Ishikawa (cell line): ENCODE data around the gene LCA5L.

Source experiments
- CEBPB ChIP-seq: IDR thresholded peaks from 2 replicates; pipeline ENCODE4 v1.6.1; 2012
- CREB1 ChIP-seq: IDR thresholded peaks from 2 replicates; pipeline ENCODE4 v1.6.1; 2012; ENCODE audit warnings: low read depth
- EGR1 ChIP-seq: IDR thresholded peaks from 2 replicates; pipeline ENCODE4 v1.6.1; 2012
- EP300 ChIP-seq: IDR thresholded peaks from 2 replicates; pipeline ENCODE4 v1.6.1; 2012; ENCODE audit warnings: borderline replicate concordance
- FOXM1 ChIP-seq: IDR thresholded peaks from 2 replicates; pipeline ENCODE4 v1.6.1; 2012; ENCODE audit warnings: low read depth, borderline replicate concordance
- MAX ChIP-seq: IDR thresholded peaks from 2 replicates; pipeline ENCODE4 v1.6.1; 2012
- NFIC ChIP-seq: IDR thresholded peaks from 2 replicates; pipeline ENCODE4 v1.6.1; 2012
- RAD21 ChIP-seq: IDR thresholded peaks from 2 replicates; pipeline ENCODE4 v1.6.1; 2012; ENCODE audit warnings: low read depth
- TAF1 ChIP-seq: IDR thresholded peaks from 2 replicates; pipeline ENCODE4 v1.6.1; 2012; ENCODE audit warnings: low read depth, mild to moderate bottlenecking
- TCF12 ChIP-seq: IDR thresholded peaks from 2 replicates; pipeline ENCODE4 v1.6.1; 2012; ENCODE audit warnings: low read depth
- TEAD4 ChIP-seq: IDR thresholded peaks from 2 replicates; pipeline ENCODE4 v1.6.1; 2012
- YY1 ChIP-seq: IDR thresholded peaks from 2 replicates; pipeline ENCODE4 v1.6.1; 2012; ENCODE audit warnings: low read depth
- ZBTB7A ChIP-seq: IDR thresholded peaks from 2 replicates; pipeline ENCODE4 v1.6.1; 2012; ENCODE audit warnings: low read depth
- TF ChIP-seq, protein P1 (sequence below): IDR thresholded peaks from 2 replicates; pipeline ENCODE4 v1.6.1; 2012; ENCODE audit warnings: low read depth, mild to moderate bottlenecking
- TF ChIP-seq, protein P2 (sequence below): IDR thresholded peaks from 2 replicates; pipeline ENCODE4 v1.6.1; 2012

LCA5L gene

GRCh38 chr21:39359382-39359781 is 86.2 kb downstream of the LCA5L start:
- TF ChIP-seq EGR1 (no peak), TAF1 (no peak), EP300 (no peak), MAX (no peak), TEAD4 (no peak), TCF12 (no peak), NFIC (no peak), CEBPB (no peak), YY1 (no peak), RAD21 (no peak), ZBTB7A (no peak), CREB1 (no peak), FOXM1 (no peak)
- TF ChIP-seq, protein P1, sequence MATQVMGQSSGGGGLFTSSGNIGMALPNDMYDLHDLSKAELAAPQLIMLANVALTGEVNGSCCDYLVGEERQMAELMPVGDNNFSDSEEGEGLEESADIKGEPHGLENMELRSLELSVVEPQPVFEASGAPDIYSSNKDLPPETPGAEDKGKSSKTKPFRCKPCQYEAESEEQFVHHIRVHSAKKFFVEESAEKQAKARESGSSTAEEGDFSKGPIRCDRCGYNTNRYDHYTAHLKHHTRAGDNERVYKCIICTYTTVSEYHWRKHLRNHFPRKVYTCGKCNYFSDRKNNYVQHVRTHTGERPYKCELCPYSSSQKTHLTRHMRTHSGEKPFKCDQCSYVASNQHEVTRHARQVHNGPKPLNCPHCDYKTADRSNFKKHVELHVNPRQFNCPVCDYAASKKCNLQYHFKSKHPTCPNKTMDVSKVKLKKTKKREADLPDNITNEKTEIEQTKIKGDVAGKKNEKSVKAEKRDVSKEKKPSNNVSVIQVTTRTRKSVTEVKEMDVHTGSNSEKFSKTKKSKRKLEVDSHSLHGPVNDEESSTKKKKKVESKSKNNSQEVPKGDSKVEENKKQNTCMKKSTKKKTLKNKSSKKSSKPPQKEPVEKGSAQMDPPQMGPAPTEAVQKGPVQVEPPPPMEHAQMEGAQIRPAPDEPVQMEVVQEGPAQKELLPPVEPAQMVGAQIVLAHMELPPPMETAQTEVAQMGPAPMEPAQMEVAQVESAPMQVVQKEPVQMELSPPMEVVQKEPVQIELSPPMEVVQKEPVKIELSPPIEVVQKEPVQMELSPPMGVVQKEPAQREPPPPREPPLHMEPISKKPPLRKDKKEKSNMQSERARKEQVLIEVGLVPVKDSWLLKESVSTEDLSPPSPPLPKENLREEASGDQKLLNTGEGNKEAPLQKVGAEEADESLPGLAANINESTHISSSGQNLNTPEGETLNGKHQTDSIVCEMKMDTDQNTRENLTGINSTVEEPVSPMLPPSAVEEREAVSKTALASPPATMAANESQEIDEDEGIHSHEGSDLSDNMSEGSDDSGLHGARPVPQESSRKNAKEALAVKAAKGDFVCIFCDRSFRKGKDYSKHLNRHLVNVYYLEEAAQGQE, result no peak
- TF ChIP-seq, protein P2, sequence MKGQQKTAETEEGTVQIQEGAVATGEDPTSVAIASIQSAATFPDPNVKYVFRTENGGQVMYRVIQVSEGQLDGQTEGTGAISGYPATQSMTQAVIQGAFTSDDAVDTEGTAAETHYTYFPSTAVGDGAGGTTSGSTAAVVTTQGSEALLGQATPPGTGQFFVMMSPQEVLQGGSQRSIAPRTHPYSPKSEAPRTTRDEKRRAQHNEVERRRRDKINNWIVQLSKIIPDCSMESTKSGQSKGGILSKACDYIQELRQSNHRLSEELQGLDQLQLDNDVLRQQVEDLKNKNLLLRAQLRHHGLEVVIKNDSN, result no peak
